IMR-90 (cell line): Measurements from ENCODE around the gene SOBP. TPM values are rescaled to one million over a fixed set of nuclear protein-coding genes. Genes with fewer than 3 reads are reported as not detected.

Experiments
- ATAC-seq: fragments of 200-7000 bp; cut with Tn5 transposase; 2 replicates; pipeline ENCODE4 v1.9.1; 2020; ENCODE audit warnings: low read depth, mild to moderate bottlenecking, moderate library complexity
- BruUV-seq: library from RNA; stranded (reverse); fragments of 400-500 nt; replicated peaks from 2 replicates; lab custom pipeline; 2021; lab: Mats Ljungman, UMichigan
- CTCF ChIA-PET: fragments of 300-600 bp; formaldehyde crosslinking; extraction: SDS; loops from one replicate; lab custom pipeline; 2021; ENCODE audit warnings: antibody characterized with exemption; lab: Yijun Ruan, JAX
- POLR2A ChIA-PET: fragments of 300-600 bp; sonication (Branson Sonifier 250); formaldehyde crosslinking; loops from one replicate; lab custom pipeline; 2022; ENCODE audit warnings: antibody characterized with exemption; ENCODE audit not compliant: unreplicated experiment; lab: Charles Lee
- DNase-seq: peaks from one replicate; pipeline ENCODE4 v3.0.0; 2013
- H2AFZ ChIP-seq: replicated peaks from 2 replicates; pipeline ENCODE3; 2013; ENCODE audit warnings: low read length, mild to moderate bottlenecking; ENCODE audit not compliant: poor library complexity
- H2AK5ac ChIP-seq: 2 replicates; pipeline ENCODE4 v1.6.1; 2013; ENCODE audit warnings: low read depth, low read length, inconsistent platforms
- H2AK9ac ChIP-seq: replicated peaks from 2 replicates; pipeline ENCODE3; 2013; ENCODE audit warnings: mild to moderate bottlenecking, low read depth, low read length, moderate library complexity; ENCODE audit not compliant: poor library complexity
- H2BK120ac ChIP-seq: 2 replicates; pipeline ENCODE4 v1.6.1; 2013; ENCODE audit warnings: low read depth, low read length, inconsistent platforms
- H2BK15ac ChIP-seq: 3 replicates; pipeline ENCODE4 v1.6.1; 2013; ENCODE audit warnings: low read depth, low read length, inconsistent platforms
- H2BK20ac ChIP-seq: 2 replicates; pipeline ENCODE4 v1.6.1; 2013; ENCODE audit warnings: low read depth, mild to moderate bottlenecking, inconsistent platforms, low read length, moderate library complexity
- H2BK5ac ChIP-seq: 2 replicates; pipeline ENCODE4 v1.6.1; 2013; ENCODE audit warnings: mild to moderate bottlenecking, low read depth, low read length, inconsistent platforms; ENCODE audit not compliant: poor library complexity, severe bottlenecking
- H3K14ac ChIP-seq: replicated peaks from 2 replicates; pipeline ENCODE4 v1.6.1; 2013; ENCODE audit warnings: low read depth, low read length, inconsistent platforms
- H3K18ac ChIP-seq: 2 replicates; pipeline ENCODE4 v1.6.1; 2013; ENCODE audit warnings: low read depth, low read length, control low read depth
- H3K23ac ChIP-seq: 2 replicates; pipeline ENCODE4 v1.6.1; 2013; ENCODE audit warnings: low read depth, low read length, inconsistent platforms
- H3K27ac ChIP-seq: 2 replicates; pipeline ENCODE4 v1.5.1; 2013; ENCODE audit warnings: mild to moderate bottlenecking, control low read depth, low read length; ENCODE audit not compliant: insufficient read depth
- H3K27me3 ChIP-seq: 2 replicates; pipeline ENCODE4 v1.6.1; 2013; ENCODE audit warnings: low read length; ENCODE audit not compliant: control insufficient read depth, insufficient read depth
- H3K36me3 ChIP-seq: 2 replicates; pipeline ENCODE4 v1.6.1; 2013; ENCODE audit warnings: low read length, mixed read lengths; ENCODE audit not compliant: control insufficient read depth, insufficient read depth
- H3K4ac ChIP-seq: 2 replicates; pipeline ENCODE4 v1.6.1; 2013; ENCODE audit warnings: low read depth, low read length, inconsistent platforms
- H3K4me1 ChIP-seq: 2 replicates; pipeline ENCODE4 v1.6.1; 2013; ENCODE audit warnings: low read length, mixed read lengths; ENCODE audit not compliant: control insufficient read depth, insufficient read depth
- H3K4me2 ChIP-seq: 2 replicates; pipeline ENCODE4 v1.6.1; 2013; ENCODE audit warnings: low read depth, mild to moderate bottlenecking, control low read depth, low read length, moderate library complexity
- H3K4me3 ChIP-seq: 2 replicates; pipeline ENCODE4 v1.5.1; 2013; ENCODE audit warnings: low read depth, mild to moderate bottlenecking, control low read depth, low read length, moderate library complexity; ENCODE audit not compliant: insufficient read depth
- H3K56ac ChIP-seq: 2 replicates; pipeline ENCODE4 v1.6.1; 2013; ENCODE audit warnings: low read length, inconsistent platforms; ENCODE audit not compliant: insufficient read depth; ENCODE audit errors: extremely low read depth
- H3K79me1 ChIP-seq, 2 experiments: 2 replicates each; pipeline ENCODE4 v1.6.1; 2013; ENCODE audit warnings: low read length in 2 of 2, inconsistent platforms in 1 of 2, low read depth in 1 of 2
- H3K9ac ChIP-seq: 2 replicates; pipeline ENCODE4 v1.6.1; 2013; ENCODE audit warnings: low read depth, low read length, control low read depth
- H3K9me1 ChIP-seq: 2 replicates; pipeline ENCODE4 v1.6.1; 2013; ENCODE audit warnings: low read length, inconsistent platforms; ENCODE audit not compliant: insufficient read depth
- H3K9me3 ChIP-seq: 2 replicates; pipeline ENCODE4 v1.6.1; 2013; ENCODE audit warnings: low read length; ENCODE audit not compliant: control insufficient read depth, insufficient read depth
- H4K20me1 ChIP-seq: 2 replicates; pipeline ENCODE4 v1.6.1; 2013; ENCODE audit warnings: low read length, inconsistent platforms; ENCODE audit not compliant: insufficient read depth
- H4K5ac ChIP-seq: 2 replicates; pipeline ENCODE4 v1.6.1; 2013; ENCODE audit warnings: mild to moderate bottlenecking, low read depth, low read length, control low read depth
- H4K8ac ChIP-seq, 2 experiments: 2 replicates each; pipeline ENCODE4 v1.6.1; 2013; ENCODE audit warnings: low read depth in 2 of 2, low read length in 2 of 2, control low read depth in 1 of 2, inconsistent platforms in 1 of 2
- H4K91ac ChIP-seq: 2 replicates; pipeline ENCODE4 v1.6.1; 2013; ENCODE audit warnings: low read depth, low read length, inconsistent platforms; ENCODE audit not compliant: insufficient read depth
- POLR2A ChIP-seq: IDR thresholded peaks from 2 replicates; pipeline ENCODE4 v1.6.1; 2012; ENCODE audit warnings: mild to moderate bottlenecking, low read depth, low read length
- WGBS, 2 experiments: methylation state at CpG; one replicate each; pipeline versions ENCODE4 v1.1.5 to v1.1.7; 2013; ENCODE audit warnings: missing lambda C conversion rate in 2 of 2; ENCODE audit not compliant: insufficient read length in 1 of 2; ENCODE audit errors: extremely low coverage in 2 of 2; 5-methylcytosine and 5-hydroxymethylcytosine counted together
- dilution Hi-C: fragments of 300-500 bp; cut with HindIII; formaldehyde crosslinking; loops from one replicate; pipeline ENCODE4 v1.14.3; 2018; ENCODE audit warnings: low sequenced_read_pairs; ENCODE audit not compliant: unreplicated experiment
- in situ Hi-C: fragments of 300-500 bp; cut with MboI; formaldehyde crosslinking; loops from 3 replicates; pipeline ENCODE4 v1.14.3; 2019; ENCODE audit warnings: low sequenced_read_pairs, inconsistent platforms, mixed read lengths
- intact Hi-C: fragments of 100-400 bp; cut with micrococcal nuclease; formaldehyde crosslinking; loops from 2 replicates; pipeline ENCODE4 v1.10.0; 2022
- polyA plus RNA-seq, 3 experiments: library from polyadenylated mRNA; depleted of rRNA; stranded (reverse); fragments of >200 nt; gene quantifications; 2 replicates each; pipeline ENCODE4 v1.2.3, GENCODE V29; 2012; ENCODE audit warnings: low replicate concordance in 1 of 3
- total RNA-seq: library from RNA; depleted of rRNA; stranded (reverse); fragments of >200 nt; gene quantifications from 2 replicates; pipeline ENCODE4 v1.2.3, GENCODE V29; 2012

The SOBP gene
- total and polyA plus RNA-seq, 2 of the 4 experiments (the other 2 are of a cell fraction): 0.60 to 0.72 TPM

- Histone ChIP-seq H3K4ac (no peak overlapping the region), H4K8ac (no peak overlapping the region), H3K27ac (no peak overlapping the region), H3K56ac (no peak overlapping the region), H2AK9ac (no peak overlapping the region), H4K20me1 (no peaks in the 10 kb centered on the region), H3K23ac (no peak overlapping the region), H3K9me1 (no peaks in the 10 kb centered on the region), H3K14ac (no peak overlapping the region), H3K36me3 (0 out of 2 replicates have a peak, but pooled peaks cover 1% of the 10 kb centered on the region), H2BK5ac (no peak overlapping the region), H3K9me3 (no peaks in the 10 kb centered on the region), H2AK5ac (no peak overlapping the region), H4K91ac (no peak overlapping the region), H3K4me3 (no peak overlapping the region), H3K27me3 (no peaks in the 10 kb centered on the region), H3K18ac (no peak overlapping the region), H2AFZ (no peak overlapping the region), H3K9ac (no peak overlapping the region), H2BK20ac (no peak overlapping the region), H3K79me1 (no peaks in the 10 kb centered on the region), H3K4me1 (no peaks in the 10 kb centered on the region), H4K5ac (no peak overlapping the region), H2BK120ac (no peak overlapping the region), H3K4me2 (no peak overlapping the region), H2BK15ac (no peak overlapping the region)
- 90% methylated on average over 6 of the region's 11 CpGs; no CpG with 5 or more reads in 1 of the 2 experiments for WGBS, 2 experiments
- intact Hi-C loops (no loop called here), dilution Hi-C loops (no loop called here), in situ Hi-C loops (no loop called here)
- ChIA-PET CTCF (interaction anchor here (0.7 kb wide), 1 partner anchor 233 kb away, joined by 3 read pairs; no protein-coding TSS in a partner anchor), POLR2A (no interaction called here)
- no TSS peak for BruUV-seq
- DNase-seq: no peak
- no peak for ATAC-seq
- TF ChIP-seq POLR2A: no peak
These were observed 121.3 kb downstream of the SOBP start for GRCh38 chr6:107611094-107611810.
